Endometrial microvascular endothelial cells (primary cell): ENCODE data around the gene C16orf74. TPM values are rescaled to one million over a fixed set of nuclear protein-coding genes. Genes with fewer than 3 reads are reported as not detected.

Source experiments
- in situ Hi-C: cut with HindIII; loops from 2 replicates; pipeline ENCODE4 v1.10.0; 2017; ENCODE audit warnings: low sequenced_read_pairs, low pct_unique_long_range_greater_than_20kb; ENCODE audit errors: inconsistent ontology term
- total RNA-seq: library from RNA; depleted of rRNA; stranded (reverse); fragments of >200 nt; gene quantifications from one replicate; pipeline ENCODE4 v1.2.3, GENCODE V29; 2015; ENCODE audit errors: inconsistent ontology term

C16orf74 gene
- total RNA-seq, 1 donor from 2014 or later, result 92.9 TPM

DNA sequence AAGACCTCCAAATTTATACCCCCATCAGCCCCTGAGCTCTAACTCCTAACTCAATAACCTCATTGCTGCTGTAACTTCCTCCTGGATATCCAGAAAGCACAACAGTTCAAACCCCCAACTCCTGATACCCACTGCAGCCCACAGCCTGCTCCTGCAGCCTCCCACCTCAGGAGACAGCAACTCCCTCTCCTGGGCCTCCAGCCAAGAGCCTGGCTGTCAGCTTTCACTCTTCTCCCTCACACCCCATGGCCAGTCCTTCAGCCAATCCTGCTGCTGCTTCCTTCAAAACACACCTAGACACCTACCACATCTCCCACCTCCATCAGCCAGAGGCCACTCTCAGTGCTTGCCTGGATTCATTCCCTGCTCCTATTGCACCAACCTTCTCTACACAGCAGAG lies 67.5 kb downstream of the C16orf74 start:
- in situ Hi-C loops, result no loop called here

DNA sequence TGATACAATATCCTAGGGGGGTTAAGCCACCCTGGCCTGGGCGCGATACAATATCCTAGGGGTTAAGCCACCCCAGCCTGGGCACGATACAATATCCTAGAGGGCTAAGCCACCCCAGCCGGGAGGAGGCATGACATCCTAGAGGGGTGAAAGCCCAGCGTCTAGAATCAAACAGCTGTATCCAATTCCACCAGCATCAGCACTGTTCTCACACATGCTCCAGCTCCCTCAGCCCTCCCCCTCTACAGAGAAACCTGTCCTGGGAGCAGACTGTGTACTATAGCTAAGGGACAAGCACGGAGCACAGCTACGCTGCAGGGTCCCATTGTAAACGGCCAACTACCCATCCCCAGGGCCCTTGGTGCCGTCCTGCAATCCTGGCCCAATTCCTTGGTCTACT lies 68.4 kb downstream of the C16orf74 start:
- in situ Hi-C loops, result no loop called here

DNA sequence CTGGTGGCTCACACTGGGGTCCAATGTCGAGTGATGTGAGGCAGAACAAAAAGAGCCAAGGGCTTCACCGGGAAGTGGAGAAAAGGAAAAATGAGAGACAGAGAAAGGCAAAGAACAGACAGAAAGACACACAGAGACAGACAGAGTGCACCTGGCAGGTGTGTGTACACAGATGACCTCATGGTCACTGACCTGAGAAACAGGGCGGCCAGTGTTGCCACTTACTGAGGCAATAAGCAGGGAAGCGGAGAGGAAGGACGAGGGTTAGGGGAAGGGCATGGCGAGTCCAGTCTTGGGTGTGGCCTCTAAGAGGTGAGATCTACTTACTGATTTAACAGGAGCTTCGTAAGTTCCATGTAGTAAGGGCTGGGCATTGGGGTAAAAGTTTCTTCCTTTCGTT lies 69.6 kb downstream of the C16orf74 start:
- in situ Hi-C loops, result no loop called here

DNA sequence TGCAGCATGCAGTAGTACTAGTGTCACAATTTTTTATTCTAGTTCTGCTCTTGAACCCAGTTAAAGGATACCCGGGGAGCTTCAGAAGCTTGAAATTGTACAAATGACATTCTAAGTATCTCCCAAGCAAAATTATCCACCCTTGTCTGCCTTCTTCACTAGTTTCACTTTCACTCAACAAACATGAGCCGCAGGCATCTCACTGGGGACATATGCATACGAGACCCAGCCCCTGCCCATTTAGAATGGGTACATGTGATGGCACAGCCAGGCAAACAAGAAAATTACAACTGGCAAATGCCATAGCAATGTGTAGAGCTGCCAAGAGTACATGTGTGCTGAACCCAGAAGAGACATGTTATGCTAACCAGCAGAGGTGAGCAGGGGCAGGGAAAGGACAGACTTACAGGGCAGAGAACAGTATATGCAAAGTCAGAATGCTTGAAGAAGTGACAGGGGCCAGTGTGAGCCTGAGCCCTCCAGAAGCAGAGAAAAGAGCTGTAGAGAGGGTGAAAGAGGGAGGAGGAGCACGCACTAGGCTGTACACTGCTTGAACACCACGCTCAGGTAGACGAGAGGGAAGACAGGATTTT lies 70.4 kb downstream of the C16orf74 start:
- in situ Hi-C loops, result no loop called here

DNA sequence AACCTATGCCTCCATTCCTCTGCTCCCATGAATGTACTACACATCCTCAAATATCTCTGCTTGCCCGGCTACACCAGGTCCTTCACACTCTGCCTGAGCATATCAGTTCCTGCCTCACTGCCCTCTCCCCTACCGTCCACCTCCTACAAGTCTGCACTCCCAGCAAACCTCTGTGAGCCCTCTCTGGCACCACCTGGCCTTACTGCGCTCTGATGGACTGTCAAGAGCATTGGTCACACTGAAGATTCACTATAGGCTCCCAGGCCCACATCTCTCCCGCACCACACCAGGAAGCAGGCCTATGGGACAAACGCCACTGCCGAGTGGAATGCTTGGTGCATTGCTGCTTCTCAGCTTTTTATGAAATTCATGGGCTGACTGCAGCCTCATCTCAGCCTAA lies 71.0 kb downstream of the C16orf74 start:
- in situ Hi-C loops, result no loop called here

DNA sequence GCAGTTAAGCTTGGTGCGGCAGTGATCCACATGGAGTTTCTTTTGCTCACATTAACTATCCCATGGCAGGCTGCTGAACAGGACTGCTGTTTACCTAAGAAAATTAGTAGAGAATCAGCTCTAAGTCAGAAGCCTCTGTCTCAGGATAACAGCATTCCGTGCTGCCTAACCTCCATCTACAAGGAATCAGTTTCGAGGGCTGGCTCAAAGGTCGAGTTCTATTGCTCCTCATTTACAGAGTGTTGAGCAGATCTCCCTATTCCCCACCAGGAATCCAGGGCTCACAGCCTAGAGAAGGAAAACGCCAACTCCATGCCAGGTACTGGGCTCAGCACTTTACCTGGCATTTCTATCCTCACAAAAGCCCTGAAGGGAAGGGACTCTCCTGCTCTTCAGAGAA lies 72.1 kb downstream of the C16orf74 start:
- in situ Hi-C loops, result no loop called here

DNA sequence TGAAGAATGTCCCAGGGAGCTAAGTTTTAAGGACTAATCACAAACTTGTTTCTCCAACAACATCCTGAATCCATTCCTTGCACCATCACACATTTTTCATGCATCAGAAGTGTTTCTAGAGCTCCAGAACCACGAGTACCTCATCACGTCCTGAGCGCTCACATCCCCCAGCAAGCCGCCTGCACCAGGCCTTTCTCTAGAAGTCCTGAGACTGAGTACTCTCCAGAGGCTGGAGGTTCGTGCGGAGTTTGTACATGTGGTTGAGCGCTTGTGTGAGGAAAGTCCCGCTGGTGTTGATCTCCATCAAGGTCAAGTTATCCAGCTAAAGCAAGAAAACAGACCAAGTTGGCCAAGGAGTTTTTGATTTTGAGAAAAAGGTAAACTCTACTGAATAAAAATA lies 72.9 kb downstream of the C16orf74 start:
- in situ Hi-C loops, result no loop called here

DNA sequence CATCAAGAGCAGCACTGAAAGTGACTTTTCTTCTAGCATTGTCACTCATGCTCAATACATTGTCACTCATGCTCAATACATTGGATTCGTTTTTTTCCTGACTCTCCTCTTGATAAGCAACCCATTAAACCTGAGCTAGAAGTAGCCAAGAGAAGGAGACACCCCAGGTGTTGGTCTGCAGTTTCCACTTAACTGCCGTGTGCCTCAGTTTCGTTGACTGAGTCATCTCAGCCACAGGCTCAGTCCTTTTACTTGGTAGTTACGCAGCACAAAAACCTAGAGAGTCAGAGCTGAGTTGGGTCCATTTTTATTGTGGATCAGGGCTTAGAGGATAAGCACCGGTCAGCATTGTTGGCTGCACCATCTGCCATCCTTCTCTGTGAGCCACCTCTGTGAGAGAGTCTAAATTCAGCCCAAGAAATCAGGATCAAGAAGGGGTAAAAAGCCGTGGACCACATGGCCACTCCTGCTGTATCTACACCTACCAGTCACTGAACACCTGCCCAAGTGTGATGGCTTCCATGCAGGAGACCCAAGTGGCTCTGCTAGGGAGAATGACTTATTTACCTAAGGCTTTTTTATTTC lies 73.4 kb downstream of the C16orf74 start:
- in situ Hi-C loops, result no loop called here

DNA sequence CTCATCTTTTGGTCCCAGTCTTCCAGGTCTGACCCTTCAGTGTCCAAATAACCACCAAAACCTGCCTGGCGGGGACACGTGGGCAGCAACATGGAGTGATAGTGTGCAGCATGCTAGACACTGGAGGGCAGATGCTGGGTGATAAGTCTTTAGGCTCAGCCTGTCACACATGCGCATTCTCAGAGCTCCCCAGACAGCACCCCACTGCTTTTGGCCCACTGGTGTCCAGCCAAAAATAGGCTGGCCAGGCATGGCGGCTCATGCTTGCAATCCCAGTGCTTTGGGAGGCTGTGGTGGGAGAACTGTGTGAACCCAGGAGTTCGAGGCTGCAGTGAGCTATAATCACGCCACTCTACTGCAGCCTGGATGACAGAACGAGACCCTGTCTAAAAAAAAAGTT lies 74.4 kb downstream of the C16orf74 start:
- in situ Hi-C loops, result no loop called here

DNA sequence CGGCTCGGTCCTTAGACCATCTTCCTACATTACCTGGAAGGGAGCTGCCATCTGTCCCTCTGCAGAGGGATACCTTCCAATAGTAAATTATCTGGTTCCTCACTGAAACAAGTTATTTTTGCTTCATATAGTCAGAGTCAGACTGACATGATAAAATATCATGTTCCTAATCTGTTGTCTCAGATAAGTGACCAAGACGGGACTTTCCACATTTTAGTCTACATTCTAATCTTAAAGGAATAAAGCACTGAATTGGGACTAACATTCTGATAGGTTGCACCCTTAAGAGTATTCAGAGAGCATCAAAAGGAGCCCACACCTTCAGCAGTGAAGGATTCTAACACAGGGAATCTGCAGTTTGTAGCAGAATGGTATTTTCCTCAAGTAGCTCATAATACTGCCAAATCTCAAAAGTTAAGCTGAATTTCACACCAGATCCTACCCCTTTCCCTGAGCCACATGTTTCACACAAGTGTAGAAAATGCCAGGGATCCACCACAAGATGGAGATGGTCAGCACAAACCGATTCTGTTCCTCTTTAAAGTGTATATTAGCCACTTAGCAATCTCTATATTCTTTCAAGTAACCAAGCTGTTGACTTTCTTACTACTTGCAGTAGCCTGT lies 75.5 kb downstream of the C16orf74 start:
- in situ Hi-C loops, result no loop called here

DNA sequence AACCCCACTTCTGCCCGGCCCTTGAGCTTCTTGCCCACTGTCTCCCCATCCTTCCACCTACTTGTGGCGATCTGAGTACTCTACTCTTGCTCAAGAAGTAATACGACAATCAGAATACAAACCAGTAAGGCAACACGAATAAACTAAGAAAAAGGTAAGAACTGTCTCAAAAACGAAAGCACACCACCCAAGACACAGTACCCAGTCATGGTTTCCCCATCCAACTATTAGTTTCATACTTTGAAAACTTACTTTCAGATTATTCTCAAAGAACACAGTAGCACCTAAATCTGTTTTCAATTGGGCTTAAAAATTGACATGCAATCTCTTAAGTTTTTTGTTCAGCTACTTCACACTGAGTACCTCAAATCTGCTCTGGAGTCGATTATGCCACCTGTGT lies 76.1 kb downstream of the C16orf74 start:
- in situ Hi-C loops, result no loop called here

DNA sequence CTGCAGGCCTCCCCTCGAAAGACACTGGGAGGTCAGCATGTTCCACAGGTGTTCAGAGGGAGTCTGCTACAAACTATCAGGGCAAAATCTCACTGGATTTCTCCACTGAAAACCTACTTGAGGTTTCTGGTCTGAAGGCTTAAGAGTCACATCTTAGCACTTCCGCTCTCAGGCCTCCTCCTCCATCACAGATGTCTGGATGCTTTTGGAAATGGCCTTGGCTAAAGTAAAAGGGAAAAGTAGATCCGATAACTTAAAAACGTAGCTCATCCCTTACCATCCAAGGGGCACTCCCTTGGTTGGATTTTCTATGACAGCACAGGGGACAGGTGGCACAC lies 76.5 kb downstream of the C16orf74 start:
- in situ Hi-C loops, result no loop called here

DNA sequence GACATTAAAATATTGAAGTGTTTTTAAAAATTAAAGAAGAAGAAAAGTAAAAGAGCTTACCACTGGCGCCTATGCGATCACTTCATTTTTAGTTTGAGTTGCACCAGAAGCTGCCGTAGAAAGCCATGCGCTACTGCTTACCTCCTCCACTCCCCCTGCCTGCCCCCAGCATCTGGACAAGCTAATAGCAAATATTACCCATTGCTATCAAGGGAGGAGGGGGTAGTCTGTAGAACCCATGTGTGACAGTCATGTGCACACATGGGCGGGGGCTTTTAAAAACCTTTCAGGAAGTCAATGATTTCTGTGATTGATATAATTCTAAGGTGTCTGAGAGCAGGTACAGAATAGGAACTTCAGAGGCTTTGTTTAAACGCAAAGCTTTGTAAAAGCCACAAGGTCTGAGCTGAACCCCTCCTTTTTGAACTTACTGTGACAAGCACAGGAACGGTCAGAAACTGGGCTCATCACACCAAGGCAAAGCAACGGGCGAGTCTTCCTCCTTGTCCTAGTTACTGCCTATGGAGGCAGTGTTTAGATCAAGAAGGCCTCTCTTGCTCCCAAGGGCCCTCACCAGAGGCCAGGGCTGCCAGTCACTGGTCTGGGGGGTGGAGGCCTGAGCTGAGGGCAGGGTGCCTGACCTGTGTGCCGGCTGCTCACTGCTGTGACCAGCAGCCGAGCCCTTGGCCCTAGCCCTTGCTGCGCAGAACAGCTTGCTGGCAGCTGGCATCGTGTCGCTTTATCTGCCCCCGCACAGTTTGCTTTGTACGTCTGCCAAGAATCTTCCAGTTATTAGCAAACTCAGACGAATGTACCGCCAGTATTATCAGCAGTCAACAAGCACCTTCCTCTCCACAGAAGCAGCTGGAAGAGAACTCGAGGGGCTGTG lies 77.1 kb downstream of the C16orf74 start:
- in situ Hi-C loops, result no loop called here

DNA sequence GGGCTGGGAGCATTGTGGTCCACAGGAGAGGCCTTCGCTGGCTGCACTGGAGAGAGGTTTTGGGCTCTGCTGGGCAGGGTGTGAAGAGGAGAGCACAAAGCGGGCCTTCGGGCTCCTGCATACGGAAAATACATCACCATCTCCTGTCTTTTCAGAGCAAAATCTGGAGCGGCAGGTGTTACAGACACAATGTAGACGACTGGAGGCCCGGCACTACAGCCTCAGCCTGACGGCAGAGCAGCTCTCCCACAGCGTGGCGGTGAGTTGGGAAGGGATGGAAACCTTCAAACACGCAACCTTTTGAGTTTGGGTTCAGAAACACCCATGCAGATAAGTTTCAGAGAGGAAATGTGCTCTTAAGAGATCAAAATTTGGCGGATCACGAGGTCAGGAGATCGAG lies 80.1 kb downstream of the C16orf74 start:
- in situ Hi-C loops, result no loop called here

DNA sequence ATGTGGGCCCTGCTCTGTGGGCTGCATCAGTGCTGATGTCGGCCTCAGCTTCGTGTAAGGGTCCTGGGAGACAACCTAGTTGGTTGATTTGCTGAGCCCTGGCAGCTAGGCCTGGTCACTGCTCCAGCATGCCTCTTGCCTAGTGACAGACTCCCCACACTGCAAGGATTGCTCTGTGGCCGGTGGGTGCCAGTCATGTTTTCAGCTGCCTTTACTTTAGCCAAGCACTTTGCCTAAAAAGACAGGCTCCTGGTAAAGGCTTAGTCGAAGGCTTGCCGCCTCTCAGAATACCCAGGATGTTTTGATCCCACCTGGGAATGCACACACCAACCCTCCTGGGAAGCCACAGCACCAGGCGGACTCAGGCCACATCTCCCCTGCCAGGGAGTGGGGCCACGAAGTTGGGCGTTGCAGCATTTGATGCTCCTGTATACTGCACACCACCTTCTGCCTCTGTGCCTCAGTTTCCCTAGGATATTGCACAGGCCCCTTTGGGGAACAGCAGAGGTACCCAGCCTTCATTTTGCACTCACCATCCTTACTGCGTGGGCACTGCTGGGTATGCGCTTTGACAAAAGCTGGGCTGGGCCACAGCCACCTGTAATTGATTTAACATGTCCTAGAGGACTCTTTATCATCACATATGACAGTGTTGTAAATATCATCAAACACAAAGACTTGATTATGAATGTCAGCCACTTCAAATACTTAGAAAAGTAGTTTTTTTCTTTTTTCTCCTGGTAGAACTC lies 82.0 kb downstream of the C16orf74 start:
- in situ Hi-C loops, result no loop called here

DNA sequence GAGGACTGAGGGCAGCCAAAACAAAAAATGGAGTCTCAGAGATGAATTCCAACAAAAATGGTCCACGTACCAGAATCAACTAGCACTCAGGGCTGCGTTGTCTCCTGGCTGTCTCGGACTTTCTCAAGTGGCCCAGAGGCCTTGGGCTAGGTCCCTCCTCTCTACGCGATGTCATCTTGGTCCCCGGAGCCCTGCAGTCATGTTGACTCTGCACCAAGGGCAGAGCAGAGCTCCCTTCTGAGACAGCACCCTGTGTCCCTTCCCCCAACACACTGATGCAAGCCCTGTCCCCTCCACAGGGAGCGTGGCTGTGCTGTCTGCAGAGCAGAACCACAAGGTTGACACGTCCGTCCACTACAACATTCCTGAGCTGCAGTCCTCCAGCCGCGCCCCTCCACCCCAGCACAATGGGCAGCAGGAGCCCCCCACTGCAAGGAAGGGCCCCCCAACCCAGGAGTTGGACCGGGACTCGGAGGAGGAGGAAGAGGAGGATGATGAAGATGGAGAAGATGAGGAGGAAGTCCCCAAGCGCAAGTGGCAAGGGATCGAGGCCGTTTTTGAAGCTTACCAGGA lies 83.0 kb downstream of the C16orf74 start:
- in situ Hi-C loops, result no loop called here

DNA sequence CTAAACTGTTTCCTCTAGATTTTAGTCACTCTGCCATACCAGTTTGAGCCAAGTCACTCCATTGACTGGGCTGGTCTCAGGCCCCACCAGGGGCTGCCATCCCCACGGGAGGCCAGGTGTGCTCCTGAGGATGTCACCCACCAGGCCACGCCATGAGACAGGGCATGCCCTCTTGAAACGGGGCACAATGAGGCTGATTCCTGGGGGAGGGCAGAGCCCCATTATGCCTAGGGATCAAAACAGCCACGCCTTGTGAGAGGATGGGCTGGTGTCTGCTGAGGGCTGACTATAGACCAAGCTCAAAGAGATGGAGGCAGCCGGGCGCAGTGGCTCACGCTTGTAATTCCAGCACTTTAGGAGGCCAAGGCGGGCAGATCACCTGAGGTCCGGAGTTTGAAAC lies 83.6 kb downstream of the C16orf74 start:
- in situ Hi-C loops, result no loop called here

DNA sequence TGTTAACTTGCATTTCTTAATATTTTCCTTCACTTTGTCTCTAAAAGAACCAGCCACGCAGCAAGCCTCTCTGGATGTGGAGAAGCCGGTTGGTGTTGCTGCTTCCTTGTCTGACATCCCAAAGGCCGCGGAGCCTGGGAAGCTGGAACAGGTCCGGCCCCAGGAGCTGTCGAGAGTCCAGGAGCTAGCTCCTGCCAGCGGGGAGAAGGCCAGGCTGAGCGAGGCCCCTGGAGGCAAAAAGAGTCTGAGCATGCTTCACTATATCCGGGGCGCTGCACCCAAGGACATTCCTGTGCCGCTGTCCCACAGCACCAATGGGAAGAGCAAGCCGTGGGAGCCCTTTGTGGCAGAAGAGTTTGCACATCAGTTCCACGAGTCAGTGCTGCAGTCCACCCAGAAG lies 85.0 kb downstream of the C16orf74 start:
- in situ Hi-C loops, result no loop called here

DNA sequence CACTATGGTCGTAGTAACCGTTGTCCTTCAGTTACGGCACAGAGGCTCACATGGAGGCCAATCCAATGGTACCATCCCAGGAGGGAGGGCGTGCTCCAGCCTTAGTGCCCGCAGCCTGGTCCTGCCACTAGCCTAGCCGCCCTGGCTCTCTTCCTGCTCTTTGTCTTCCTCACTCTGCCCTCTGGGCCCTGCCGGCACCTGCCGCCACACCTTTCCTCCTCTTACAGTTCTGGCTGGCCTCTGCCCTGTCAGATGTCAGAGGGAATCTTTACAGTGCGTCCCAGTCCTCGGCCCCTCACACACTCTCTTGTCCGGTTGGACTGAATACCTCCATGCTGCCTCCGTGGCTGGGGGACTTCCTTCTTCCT lies 85.5 kb downstream of the C16orf74 start:
- in situ Hi-C loops, result no loop called here
